Activated effector memory CD4-positive, alpha-beta T cell treated with anti-CD3 and anti-CD28 coated beads, Interleukin-2, amount 50 U/mL, for 16 hours (primary cell): ENCODE data around the gene RGS13.
A peak's percentile ranks its signal among the peaks of the same experiment; 100 is the strongest.

Experiments
- DNase-seq: peaks from one replicate; pipeline ENCODE4 v3.0.0-alpha.2; 2020

RGS13 gene, protein sequence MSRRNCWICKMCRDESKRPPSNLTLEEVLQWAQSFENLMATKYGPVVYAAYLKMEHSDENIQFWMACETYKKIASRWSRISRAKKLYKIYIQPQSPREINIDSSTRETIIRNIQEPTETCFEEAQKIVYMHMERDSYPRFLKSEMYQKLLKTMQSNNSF

DNA sequence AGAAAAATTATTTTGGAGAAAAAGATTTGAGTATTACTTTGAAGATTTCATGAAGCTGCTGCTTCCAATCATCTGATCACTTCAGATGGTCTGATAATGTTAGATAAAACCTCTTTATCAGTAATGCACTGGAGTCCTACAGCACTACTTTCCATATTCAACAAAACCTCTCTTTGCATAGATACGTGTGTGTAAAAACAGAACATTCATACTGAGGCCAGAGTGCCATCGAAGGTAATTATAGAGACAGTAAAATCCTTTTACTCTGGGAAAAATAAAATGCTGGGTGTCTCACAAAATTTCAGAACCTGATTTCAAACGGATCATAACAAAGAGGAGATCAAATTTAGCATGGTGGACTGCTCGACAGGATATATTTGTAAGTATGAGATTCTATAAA is at the start of gene RGS13:
Gene RGS13, plus strand, starts transcription at position 209 of the 400 bp plus-strand sequence. CDS start 8,188 bp downstream, outside the sequence.
- no peak for DNase-seq

DNA sequence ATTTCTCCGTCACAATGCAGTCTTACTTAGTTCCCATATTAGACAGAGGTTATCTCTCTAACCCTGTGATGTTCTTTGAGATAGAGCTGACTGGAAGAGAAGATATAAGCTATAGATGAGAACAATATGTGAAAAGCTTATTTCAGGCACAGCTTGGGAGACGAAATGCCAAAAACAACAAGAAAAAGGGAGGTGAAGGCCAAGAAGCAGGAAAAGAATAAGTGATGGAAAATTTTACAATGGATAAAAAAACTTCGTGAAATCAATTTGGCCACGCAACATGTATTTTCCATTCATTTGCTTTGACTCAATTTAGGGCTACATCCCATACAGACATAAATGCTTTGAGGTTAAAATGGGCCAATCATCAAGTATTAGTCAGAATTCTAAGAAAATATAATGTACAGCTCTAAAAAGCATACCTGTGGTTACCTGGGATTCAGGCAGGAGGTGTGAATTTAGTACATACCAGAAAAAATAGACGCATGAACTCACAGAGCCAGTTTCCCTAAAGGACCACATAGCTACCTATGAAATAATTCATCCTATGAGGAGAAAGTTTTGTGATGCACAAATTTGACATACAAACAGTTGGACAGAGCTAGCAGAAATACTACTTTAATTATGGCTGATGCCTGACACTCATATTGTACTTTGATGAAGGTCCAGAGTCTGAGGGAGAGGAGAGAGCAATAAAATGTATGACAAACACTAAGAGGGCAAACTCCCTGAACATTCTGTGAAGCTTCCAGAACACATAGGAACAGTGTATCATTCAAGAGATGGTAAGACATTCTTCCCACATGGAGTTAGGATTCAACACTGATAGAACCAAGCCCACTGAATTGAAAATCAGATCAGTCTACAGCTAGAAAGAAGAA is 48.3 kb upstream of the RGS13 start:
- no peak for DNase-seq

DNA sequence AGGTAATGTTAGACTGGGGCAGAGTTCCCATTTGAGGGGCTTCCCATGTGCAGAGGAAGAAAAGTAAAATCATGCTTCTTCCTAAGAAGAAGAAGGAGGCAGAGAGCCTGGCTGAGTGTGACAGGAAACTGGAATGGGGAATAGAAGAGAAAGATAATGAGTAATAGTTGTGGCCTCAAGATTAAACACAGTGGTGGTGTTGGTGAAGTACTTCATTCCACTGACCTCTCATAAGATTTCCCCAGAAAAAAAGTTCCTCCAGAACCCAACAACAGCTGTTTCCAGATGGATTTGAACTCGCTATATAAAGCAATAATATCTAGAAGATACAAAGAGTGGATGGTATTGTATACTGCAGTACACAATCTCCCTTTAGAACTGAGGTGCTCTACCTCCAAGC is 47.4 kb upstream of the RGS13 start:
- no peak for DNase-seq

DNA sequence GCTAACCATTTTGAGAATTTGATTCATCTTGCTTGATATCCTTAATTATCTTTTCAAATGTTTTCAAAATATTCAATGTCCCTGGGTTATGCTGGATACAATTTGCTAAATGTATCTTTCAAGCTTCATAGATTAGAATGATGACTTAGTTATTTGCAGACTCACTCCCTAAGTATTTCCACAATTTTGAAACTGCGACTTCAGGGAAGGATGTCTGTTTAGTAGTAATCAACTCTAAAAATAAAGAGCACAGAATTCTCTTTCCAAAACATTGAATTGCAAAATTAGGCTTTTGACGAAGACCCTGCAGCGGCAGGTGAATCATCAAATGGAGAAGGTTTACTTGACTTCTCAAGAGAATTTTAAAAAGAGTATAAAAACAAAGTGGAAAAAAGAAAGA is 46.1 kb upstream of the RGS13 start:
- no peak for DNase-seq

DNA sequence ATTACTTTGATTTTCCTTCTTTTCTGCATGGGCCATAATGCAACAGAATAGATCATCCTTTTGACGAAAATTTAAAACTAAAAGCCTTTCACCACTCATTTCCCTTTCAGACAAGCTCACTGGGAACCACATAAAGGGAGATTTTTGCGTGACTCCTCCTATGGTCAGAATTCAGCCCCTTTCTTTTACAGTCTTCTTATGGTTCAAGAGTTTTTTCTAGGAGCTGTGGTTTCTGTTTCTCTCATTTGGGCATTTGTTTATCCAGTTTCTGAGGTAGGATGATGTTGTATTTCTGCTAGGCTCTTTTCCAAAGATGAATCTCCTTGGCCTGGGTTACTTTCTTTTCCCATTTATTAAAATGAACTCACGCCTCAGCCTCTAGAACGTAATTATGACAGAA is 43.4 kb upstream of the RGS13 start:
- DNase-seq = no peak

DNA sequence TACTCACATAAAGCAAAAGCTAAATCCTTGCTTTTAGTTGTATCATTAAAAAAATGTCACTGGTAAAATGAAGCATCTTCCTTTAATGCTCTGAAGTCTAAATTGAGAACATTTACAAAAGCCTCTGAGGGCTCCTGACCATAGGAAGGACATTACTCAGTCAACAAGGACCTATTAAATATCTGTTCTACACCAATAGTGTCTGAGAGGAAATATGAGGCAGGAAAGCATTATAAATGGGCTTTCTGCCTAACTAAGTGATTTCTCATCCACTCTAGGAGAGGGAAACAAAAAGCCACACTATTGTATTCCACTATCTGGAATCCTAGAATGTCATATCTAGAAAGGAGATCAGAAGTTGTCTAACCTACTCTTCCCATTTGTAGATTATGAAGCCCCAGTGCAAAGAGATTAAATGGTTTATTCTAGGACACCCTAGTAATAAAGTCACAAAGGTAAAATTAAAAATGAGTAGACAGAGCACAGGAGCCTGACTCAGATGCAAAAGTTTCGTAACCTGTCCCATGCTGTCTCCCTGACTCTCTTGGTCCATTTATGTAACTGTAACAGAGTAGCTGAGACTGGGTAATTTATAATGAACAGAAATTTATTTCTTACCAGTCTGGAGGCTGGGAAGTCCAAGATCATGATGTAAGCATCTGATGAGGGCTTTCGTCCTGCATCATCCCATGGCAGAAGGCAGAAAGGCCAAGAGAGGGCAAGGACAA is 42.8 kb upstream of the RGS13 start:
- no peak for DNase-seq

DNA sequence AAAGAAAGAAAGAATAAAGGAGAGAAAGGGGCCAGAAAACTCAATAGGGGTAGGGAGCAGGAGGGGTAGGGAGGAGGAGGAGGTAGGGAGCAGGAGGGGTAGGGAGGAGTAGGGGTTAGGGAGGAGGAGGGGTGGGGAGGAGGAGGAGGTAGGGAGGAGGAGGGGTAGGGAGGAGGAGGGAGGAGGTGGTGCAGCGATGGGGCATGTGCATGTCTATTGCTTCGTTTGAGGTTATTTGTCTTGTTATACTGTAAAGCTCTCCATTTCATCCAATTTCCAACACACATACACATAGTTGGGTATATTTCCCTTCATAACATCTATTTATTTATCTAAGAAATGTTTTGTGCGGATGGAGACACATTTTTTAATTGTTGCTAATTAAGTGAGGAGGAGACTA is 40.6 kb upstream of the RGS13 start:
- no peak for DNase-seq

DNA sequence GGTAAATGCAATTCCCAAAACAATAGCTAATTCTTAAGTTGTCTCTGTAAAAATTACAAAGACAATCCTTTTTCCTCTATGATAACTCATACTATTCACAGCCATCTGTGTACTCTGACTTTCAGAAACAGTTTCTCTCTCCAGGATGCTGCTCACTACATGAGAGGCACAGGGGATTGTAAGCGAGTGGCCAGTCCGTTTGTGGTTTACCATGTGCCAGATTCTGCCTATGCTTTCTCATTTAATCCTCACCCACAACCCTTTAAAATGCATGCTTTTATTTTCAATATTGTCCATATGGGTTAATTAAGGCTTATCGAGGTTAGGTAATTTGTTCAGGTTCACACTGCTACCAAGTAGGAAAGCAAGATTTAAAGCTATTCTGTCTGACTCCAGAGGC is 37.4 kb upstream of the RGS13 start:
- DNase-seq = no peak

DNA sequence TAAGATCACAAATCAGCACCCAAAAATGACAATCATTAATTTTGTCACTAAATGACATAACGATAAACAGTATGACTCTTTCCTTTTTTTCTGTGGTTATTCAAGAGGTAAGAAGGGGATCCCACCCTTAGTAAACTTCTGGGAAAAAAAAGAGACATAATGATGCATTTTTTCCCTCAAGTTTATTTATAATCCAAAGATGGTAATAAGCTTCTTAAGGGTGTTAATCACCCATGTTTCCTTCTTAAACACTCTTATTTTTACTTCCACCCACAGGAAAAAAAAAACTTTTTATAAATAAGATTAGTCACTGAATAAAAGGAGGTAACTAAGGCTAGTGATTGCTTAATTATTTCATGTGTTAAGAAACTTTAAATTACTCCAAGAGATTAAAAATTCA is 35.7 kb upstream of the RGS13 start:
- no peak for DNase-seq

DNA sequence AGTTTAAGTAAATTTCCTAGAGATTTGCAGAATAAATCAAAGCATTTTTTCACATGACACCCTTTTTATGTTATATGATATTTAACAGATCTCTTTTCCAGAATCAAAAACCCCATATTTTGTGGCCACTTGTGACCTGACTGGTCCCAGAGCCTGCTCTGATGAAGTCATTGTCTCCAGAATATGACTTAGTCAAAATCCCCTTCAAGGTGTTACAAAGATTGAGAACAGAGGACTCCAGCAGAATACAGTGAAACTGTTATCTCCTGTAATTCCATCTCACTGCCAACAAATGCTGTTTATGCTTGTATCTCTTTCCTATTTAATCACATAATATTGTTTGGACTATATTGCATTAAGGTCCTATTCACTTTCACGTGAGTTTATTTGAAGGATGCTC is 34.8 kb upstream of the RGS13 start:
- no peak for DNase-seq

DNA sequence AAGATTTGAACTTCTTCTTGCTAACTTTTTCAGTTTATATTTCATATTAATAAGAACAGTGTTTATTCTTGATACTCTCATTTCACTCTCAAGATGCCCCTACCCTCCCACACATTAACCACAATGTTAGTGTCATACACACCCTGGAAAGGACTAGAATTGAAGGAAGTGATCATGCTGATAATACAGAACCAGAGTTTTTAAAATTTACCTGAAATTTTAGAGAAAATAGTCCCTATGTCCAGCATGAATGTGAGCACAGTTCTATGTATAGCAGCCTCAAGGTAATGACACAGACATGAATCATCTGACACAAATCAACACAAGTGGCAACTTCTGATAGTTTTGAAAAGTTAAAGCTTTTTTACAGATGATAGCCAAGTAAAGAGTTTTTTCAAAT is 34.4 kb upstream of the RGS13 start:
- DNase-seq = no peak

DNA sequence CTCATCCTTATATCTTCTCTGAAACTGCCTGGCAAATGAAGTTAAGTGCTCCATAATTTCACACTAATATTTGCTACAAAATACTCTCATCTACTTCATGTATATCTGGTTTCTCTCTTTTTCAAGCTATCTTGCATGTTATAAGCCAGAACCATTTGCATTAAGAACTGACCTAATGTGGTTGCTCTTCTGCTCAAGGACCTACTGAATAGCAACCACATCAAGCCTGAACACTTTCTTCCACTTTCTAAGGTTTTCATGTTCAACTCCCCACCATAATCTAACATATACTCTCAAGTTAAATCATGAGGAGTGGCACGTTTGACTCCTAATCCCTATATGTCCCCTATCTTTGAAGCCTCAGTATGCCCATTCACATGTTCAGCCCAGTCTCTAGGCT is 33.2 kb upstream of the RGS13 start:
- no peak for DNase-seq

DNA sequence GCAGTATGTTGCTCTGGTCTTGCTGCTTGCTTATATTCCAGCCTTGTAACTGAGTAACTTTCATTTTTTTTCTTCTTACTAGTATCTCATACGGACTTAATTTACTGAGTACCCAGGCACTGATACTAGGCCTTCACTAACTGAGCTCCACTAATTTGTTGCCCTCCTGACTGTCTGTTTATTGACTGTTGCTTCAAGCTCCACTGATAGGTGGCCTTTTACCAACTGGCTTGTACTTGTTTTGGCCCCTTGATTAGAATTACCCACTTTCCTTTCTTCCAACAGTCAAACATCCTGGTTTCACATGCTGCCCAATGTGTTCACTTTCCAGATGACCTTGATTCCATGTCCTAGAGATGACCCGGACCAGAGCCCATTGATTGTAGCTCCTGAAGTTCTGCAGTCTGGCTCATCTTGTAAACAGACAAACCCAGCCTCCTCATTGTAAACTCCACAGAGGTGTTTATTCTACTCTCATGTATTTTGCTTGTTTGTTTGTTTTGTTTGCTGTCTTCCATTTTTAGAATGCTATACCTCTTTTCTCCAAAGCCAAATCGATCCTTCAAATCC is 32.6 kb upstream of the RGS13 start:
- no peak for DNase-seq

DNA sequence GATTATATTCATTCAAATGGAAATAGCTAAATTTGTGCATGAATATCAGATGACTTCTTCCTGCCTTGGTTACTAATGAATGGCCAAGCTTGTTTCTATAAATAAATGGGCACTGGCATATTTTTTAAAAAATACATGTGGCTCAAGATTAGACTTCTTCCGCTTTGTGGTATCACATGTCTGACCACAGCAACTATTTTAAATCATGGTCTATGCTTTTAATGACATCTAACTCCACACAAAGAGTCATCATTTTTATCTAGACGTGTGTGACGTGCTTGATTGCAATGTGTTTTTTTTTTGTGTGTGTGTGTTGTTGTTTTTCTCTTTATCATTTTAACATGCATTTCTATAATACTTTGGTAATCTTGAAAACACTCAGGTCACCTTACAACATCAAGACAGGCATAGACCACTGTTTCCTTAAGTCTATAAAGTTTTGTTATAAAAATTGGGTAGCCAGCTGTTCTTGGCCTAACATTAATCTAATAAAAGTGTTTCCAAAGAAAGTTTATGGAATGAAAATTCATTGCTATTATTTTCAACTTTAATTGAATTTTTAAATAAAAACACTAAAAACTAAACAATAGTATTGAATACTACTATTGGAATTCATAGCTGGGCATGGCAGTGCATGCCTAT is 30.8 kb upstream of the RGS13 start:
- DNase-seq = no peak

DNA sequence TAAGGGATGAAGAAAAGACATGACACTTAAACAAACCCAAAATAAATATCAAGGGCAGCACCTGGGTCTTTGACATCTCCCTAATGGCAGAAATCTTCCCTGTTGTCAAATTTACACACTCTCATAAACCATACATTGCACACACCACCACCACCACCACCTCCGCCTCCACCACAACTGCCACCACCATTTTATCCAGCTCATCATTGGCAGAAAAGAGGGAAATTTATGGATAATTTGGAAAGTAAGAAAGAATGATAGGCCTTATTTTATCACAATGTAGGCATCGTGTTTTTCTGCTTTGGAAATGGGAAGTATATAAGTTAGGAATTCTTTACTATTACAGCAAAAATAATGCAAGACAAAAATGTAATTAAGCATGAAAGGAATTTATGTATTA is 27.3 kb upstream of the RGS13 start:
- no peak for DNase-seq

DNA sequence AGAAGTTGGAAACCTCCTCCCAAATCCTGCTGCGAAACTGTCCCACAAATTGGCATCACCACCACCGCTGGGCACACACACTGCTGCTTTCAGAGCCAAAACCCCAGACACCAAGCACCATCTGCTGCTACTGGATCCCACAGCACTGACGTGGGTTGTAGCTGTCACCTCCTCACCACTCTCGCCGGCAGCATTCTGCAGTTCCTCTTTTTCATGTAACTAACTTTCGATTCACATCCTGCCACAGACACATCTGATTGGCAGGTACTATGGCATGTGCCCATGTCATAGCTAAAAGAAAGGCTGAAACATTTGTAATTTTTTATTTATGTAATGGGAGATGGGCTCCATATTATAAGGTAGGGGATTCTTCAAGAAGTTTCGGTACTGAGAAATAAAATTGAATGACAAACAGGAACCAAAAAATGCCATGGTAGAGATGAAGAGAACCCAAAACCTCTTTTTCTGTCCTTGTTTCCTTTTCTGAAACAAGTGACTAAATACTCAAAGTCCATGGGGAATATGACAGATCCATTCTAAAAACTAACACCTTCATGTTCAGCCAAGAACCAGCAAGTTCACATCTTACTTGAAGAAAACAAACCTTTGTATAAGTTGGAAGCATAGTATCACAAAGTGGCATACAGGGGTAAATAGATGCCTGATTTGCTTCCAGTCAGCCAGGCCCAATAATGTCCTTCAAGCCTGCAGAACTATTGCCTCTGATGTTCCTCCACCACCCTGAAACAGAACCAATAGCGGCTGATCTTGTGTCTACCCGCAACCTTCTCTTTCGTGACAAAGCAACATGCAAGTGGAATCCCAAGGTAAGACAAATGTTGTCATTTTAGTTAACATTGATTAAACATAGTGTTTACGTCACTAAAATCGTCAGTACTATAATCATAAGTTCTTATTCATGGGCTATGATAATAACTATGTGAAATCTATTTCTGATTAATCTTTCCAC is 26.6 kb upstream of the RGS13 start:
- DNase-seq = peak; percentile 77

DNA sequence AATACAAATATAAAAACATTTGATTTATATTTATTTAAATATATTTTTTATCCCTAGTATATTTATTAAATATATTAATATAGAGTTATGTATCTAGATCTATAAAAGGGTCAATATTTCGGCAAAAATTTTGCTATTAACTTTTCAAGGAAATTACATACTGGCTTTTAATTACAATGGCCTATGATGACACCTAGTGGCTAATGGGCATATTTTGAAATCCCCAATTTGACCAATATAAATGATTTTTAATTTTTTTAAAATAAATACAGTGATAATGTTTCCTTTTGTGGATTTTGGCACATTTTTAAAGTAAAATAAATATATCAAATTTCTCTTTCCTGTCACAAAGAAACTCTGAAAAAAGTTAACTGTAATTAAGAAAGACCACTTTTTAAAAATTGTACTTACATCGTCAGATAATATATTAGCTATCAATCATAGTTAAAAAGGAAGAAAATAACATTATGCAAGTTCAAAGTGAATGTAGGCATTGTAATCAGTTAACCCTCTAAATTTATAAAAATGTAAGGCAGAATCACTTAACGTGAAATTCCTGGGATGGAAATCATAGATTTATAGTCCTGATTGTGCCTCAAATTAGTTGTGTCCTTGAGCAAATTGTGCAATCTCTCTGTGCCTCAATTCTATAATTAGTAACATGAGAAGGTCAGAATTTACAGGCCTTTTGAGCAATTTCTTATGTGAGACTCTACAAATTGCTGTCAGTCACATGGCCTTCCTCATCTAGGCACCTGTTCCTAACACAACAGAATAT is 25.6 kb upstream of the RGS13 start:
- no peak for DNase-seq

DNA sequence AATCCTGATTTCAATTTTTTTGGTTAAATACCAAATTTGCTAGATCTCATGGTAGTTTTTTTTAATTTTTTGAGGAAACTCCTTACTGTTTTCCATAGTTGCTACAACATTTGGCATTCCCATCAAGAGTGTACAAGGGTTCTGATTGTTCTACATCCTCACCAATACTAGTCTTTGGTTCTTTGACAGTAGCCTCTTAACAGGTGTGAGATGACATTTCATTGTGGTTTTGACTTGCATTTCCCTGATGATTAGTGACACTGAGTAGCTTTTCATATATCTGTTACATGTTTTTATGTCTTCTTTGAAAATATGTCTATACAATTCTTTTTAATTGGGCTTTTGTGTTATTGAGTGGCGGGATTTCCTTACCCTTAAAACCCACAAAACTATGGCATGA is 20.9 kb upstream of the RGS13 start:
- no peak for DNase-seq

DNA sequence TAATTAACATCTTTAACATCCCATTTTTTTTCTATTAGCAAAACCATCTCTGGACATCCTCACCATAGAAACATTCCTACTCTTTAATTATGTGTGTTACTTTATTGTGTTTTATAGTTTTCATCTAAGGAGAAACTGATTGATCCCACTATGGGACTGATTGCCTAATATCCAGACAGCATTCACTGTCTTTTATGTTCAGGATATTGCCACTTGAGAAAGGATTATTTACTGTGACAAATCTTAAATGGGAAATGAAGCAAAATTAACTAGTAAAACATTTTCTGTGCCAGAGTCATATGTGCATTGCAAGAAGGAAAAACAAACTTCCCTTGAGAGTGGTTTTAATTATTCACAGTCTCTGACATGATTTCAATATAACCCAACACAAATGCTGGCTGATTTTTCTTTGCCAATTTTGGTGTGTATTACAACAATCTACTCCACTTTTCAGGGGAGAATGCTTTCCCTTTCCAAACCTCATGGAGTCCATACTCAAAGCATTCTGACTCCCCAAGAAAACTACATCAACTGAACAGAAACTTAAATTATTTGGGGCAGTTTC is 15.8 kb upstream of the RGS13 start:
- no peak for DNase-seq

DNA sequence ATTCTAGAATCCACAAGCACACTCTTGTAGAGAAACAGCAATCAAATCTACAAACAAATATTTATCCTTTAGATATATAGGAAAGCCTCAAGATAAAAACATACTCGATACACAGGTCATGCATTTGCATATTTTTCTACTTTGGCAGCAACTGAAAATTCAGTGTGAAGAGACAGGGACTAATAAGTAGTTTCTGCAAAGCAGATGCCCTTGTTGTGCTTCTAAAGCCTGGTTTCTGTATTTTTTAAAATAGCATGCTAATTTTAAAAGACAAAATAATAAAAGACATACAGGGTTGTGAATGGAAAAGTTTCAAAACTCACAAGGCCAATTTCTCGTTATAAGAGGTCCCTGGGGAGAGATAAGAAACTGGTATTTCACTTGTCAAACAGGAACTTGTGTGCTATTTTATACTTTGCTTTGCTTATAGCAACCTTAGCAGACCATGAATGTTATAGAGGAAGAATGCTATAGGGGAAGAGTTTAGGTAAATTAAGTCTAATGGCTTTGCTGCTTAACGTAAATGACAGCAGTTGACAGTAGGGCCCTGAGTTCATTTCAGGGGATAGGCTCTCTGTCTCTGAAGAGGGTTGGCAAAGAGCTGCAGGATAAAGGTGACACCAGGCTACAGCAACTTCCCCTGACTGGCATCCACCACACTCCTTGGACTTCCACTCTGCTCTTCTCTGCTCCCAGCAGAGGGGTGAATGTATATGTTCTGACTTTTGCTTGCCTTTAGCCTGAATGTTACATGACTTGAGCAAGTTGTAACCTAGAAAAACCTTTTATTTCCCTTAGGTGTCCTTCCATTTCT is 9.4 kb upstream of the RGS13 start:
- no peak for DNase-seq
